ENCODE data around the gene FHOD3. TPM values are rescaled to one million over a fixed set of nuclear protein-coding genes. Genes with fewer than 3 reads are reported as not detected.

Gene FHOD3
- total RNA-seq, 2 donors from 2014 or later, result 2.8 to 3.1 TPM

- peaks cover 1% of the 10 kb centered on the region for H3K27me3 Mint-ChIP-seq (ENCODE audit: insufficient read depth)
- H3K4me1 ChIP-seq (ENCODE audit: control insufficient read depth, insufficient read depth, low read length), result no peaks in the 10 kb centered on the region
- no peak overlapping the region for H3K9ac ChIP-seq (ENCODE audit: extremely low read depth, low read length, poor library complexity, severe bottlenecking)
- H3K27ac ChIP-seq (ENCODE audit: low read depth, low read length), result no peak overlapping the region
- no peak for DNase-seq
- no peak overlapping the region for H3K27ac Mint-ChIP-seq
- TF ChIP-seq CTCF (conservative IDR thresholded peaks at IDR 0.05), result no peak
- H3K4me3 Mint-ChIP-seq, result no peak overlapping the region
- no peaks in the 10 kb centered on the region for H3K9me3 ChIP-seq (ENCODE audit: control insufficient read depth, low read length)
- no peak overlapping the region for H3K4me3 ChIP-seq (ENCODE audit: low read length)
- H3K36me3 Mint-ChIP-seq (ENCODE audit: low read depth), result no peaks in the 10 kb centered on the region
- WGBS, 2 experiments (ENCODE audit: insufficient coverage in 1 of 2, insufficient read length in 1 of 2), result 88 to 92% methylated on average over 6 to 10 of the region's 10 CpGs
- H3K9me3 Mint-ChIP-seq, result no peaks in the 10 kb centered on the region
- no peaks in the 10 kb centered on the region for H3K27me3 ChIP-seq (ENCODE audit: control insufficient read depth, insufficient read depth, low read length, poor library complexity, severe bottlenecking)
- no peaks in the 10 kb centered on the region for H3K36me3 ChIP-seq (ENCODE audit: control insufficient read depth, insufficient read depth, low read length)
- H3K4me1 Mint-ChIP-seq, result peaks cover 8% of the 10 kb centered on the region
These were observed 292.5 kb downstream of the FHOD3 start for GRCh38 chr18:36589857-36590543.

- Mint-ChIP-seq H3K36me3 (ENCODE audit: low read depth) (no peaks in the 10 kb centered on the region), H3K9me3 (no peaks in the 10 kb centered on the region), H3K4me3 (no peak overlapping the region), H3K27ac (no peak overlapping the region), H3K4me1 (peaks cover 7% of the 10 kb centered on the region), H3K27me3 (ENCODE audit: insufficient read depth) (peaks cover 1% of the 10 kb centered on the region)
- Histone ChIP-seq H3K27me3 (ENCODE audit: control insufficient read depth, insufficient read depth, low read length, poor library complexity, severe bottlenecking) (no peaks in the 10 kb centered on the region), H3K4me1 (ENCODE audit: control insufficient read depth, insufficient read depth, low read length) (no peaks in the 10 kb centered on the region), H3K4me3 (ENCODE audit: low read length) (no peak overlapping the region), H3K27ac (ENCODE audit: low read depth, low read length) (no peak overlapping the region), H3K9me3 (ENCODE audit: control insufficient read depth, low read length) (no peaks in the 10 kb centered on the region), H3K9ac (ENCODE audit: extremely low read depth, low read length, poor library complexity, severe bottlenecking) (no peak overlapping the region), H3K36me3 (ENCODE audit: control insufficient read depth, insufficient read depth, low read length) (no peaks in the 10 kb centered on the region)
- WGBS, 2 experiments (ENCODE audit: insufficient coverage in 1 of 2, insufficient read length in 1 of 2), result 90 to 94% methylated on average over 6 to 13 of the region's 13 CpGs
- peak; percentile 38 for DNase-seq
- TF ChIP-seq CTCF (conservative IDR thresholded peaks at IDR 0.05), result no peak
These were observed 293.4 kb downstream of the FHOD3 start for GRCh38 chr18:36590621-36591580.

- H3K36me3 Mint-ChIP-seq (ENCODE audit: low read depth), result no peaks in the 10 kb centered on the region
These were observed 294.8 kb downstream of the FHOD3 start for GRCh38 chr18:36592282-36592681.

More at GRCh38 chr18:36592282-36592681, 294.8 kb downstream of the FHOD3 start:
- Mint-ChIP-seq H3K4me3 (no peak overlapping the region), H3K9me3 (no peaks in the 10 kb centered on the region), H3K27me3 (ENCODE audit: insufficient read depth) (peaks cover 1% of the 10 kb centered on the region), H3K4me1 (peaks cover 2% of the 10 kb centered on the region), H3K27ac (no peak overlapping the region)
- Histone ChIP-seq H3K27ac (ENCODE audit: low read depth, low read length) (no peak overlapping the region), H3K27me3 (ENCODE audit: control insufficient read depth, insufficient read depth, low read length, poor library complexity, severe bottlenecking) (no peaks in the 10 kb centered on the region), H3K36me3 (ENCODE audit: control insufficient read depth, insufficient read depth, low read length) (no peaks in the 10 kb centered on the region), H3K4me3 (ENCODE audit: low read length) (no peak overlapping the region), H3K4me1 (ENCODE audit: control insufficient read depth, insufficient read depth, low read length) (no peaks in the 10 kb centered on the region), H3K9me3 (ENCODE audit: control insufficient read depth, low read length) (no peaks in the 10 kb centered on the region), H3K9ac (ENCODE audit: extremely low read depth, low read length, poor library complexity, severe bottlenecking) (no peak overlapping the region)
- TF ChIP-seq CTCF (conservative IDR thresholded peaks at IDR 0.05), result no peak
- WGBS, 2 experiments (ENCODE audit: insufficient coverage in 1 of 2, insufficient read length in 1 of 2), result 89 to 94% methylated on average over 5 of the region's 5 CpGs
- peak; percentile 15 for DNase-seq
